Activated CD8-positive, alpha-beta memory T cell treated with anti-CD3 and anti-CD28 coated beads, Interleukin-2, amount 50 U/mL, for 4 hours (primary cell): Measurements from ENCODE around the gene CDC6.

Source experiments
- DNase-seq: peaks from one replicate; pipeline ENCODE4 v3.0.0-alpha.2; 2020

Gene CDC6

GRCh38 chr17:40341808-40342503 lies 54.3 kb downstream of the CDC6 start:
- no peak for DNase-seq

- DNase-seq: no peak
Observed at GRCh38 chr17:40342504-40343218, 55.0 kb downstream of the CDC6 start.

GRCh38 chr17:40343219-40344119 lies 55.8 kb downstream of the CDC6 start:
- DNase-seq: no peak

- no peak for DNase-seq
Observed at GRCh38 chr17:40344421-40345160, 56.9 kb downstream of the CDC6 start.

- DNase-seq: no peak
Observed at GRCh38 chr17:40345161-40345993, 57.7 kb downstream of the CDC6 start.

GRCh38 chr17:40345994-40346764 lies 58.5 kb downstream of the CDC6 start:
- no peak for DNase-seq

GRCh38 chr17:40346765-40347158 lies 59.1 kb downstream of the CDC6 start:
- no peak for DNase-seq

- DNase-seq: no peak
Observed at GRCh38 chr17:40347319-40348135, 59.8 kb downstream of the CDC6 start.

- no peak for DNase-seq
Observed at GRCh38 chr17:40348136-40348504, 60.4 kb downstream of the CDC6 start.

GRCh38 chr17:40348562-40349476 lies 61.1 kb downstream of the CDC6 start:
- no peak for DNase-seq

GRCh38 chr17:40349477-40349894 lies 61.8 kb downstream of the CDC6 start:
- no peak for DNase-seq

GRCh38 chr17:40349895-40350688 lies 62.4 kb downstream of the CDC6 start:
- DNase-seq: no peak

- DNase-seq: no peak
Observed at GRCh38 chr17:40350689-40351358, 63.1 kb downstream of the CDC6 start.

- DNase-seq: no peak
Observed at GRCh38 chr17:40351359-40352236, 63.9 kb downstream of the CDC6 start.

GRCh38 chr17:40352237-40352778 lies 64.6 kb downstream of the CDC6 start:
- DNase-seq: no peak

GRCh38 chr17:40352779-40353394 lies 65.2 kb downstream of the CDC6 start:
- no peak for DNase-seq
